Gastrocnemius medialis (tissue), 4 donors: ENCODE results near the gene SLC6A15. TPM values are rescaled to one million over a fixed set of nuclear protein-coding genes. Genes with fewer than 3 reads are reported as not detected.
A peak's percentile ranks its signal among the peaks of the same experiment; 100 is the strongest.

Experiments used
- ATAC-seq, 2 donors: fragments of 150-250 bp; one replicate each; pipeline ENCODE4 v1.9.1; 2016
- DNase-seq, 2 donors: peaks; one replicate each; pipeline ENCODE4 v3.0.0-alpha.2; 2019
- H3K27ac ChIP-seq, 4 donors: fragments of 200-600 bp; sonication (generic); 1 replicate in 1 of 4; 2 replicates in 3 of 4; pipeline ENCODE4 v1.5.1; 2016 to 2018; ENCODE audit warnings: mild to moderate bottlenecking in 2 of 4, moderate library complexity in 1 of 4
- H3K27me3 ChIP-seq, 3 donors: fragments of 200-600 bp; sonication (generic) in 2 of 3; 1 replicate in 1 of 3; 2 replicates in 2 of 3; pipeline versions ENCODE4 v1.5.1 to v1.6.0; 2016 to 2019; ENCODE audit warnings: mild to moderate bottlenecking in 1 of 3, moderate library complexity in 1 of 3
- H3K36me3 ChIP-seq, 2 donors: fragments of 200-600 bp; sonication (generic) in 1 of 2; one replicate each; pipeline ENCODE4 v1.5.1; 2017 to 2018
- H3K4me1 ChIP-seq, 2 donors: fragments of 200-600 bp; sonication (generic) in 1 of 2; one replicate each; pipeline ENCODE4 v1.5.1; 2016 to 2017; ENCODE audit warnings: mild to moderate bottlenecking in 2 of 2
- H3K4me3 ChIP-seq, 4 donors: fragments of 200-600 bp; sonication (generic) in 3 of 4; 1 replicate in 1 of 4; 2 replicates in 3 of 4; pipeline ENCODE4 v1.5.1; 2016 to 2019; ENCODE audit warnings: mild to moderate bottlenecking in 2 of 4
- H3K9me3 ChIP-seq, 3 donors: fragments of 200-600 bp; sonication (generic) in 2 of 3; 1 replicate in 1 of 3; 2 replicates in 2 of 3; pipeline ENCODE4 v1.5.1; 2016 to 2019
- POLR2A ChIP-seq, 2 donors: fragments of 450-650 bp; IDR thresholded peaks; one replicate each; pipeline ENCODE4 v1.6.1; 2017; ENCODE audit warnings: antibody characterized with exemption in 2 of 2, mild to moderate bottlenecking in 2 of 2, moderate library complexity in 2 of 2
- in situ Hi-C, 4 donors: fragments of 200-750 bp; cut with MboI; loops; one replicate each; pipeline versions ENCODE4 v1.15.0 to v1.8.0; 2017; ENCODE audit warnings: low sequenced_read_pairs in 4 of 4
- intact Hi-C: fragments of 100-400 bp; cut with DNase I; formaldehyde crosslinking; loops from one replicate; pipeline ENCODE4 v1.15.1; 2023; ENCODE audit warnings: low total_unique reads
- total RNA-seq, 4 donors: library from RNA; depleted of rRNA; stranded (reverse); fragments of >200 nt; gene quantifications; one replicate each; pipeline versions ENCODE4 v1.1.0 to v1.2.3, GENCODE V29; 2016
- TF ChIP-seq, protein P1 (sequence below), 5 experiments: fragments of 450-650 bp in 3 of 5; fragments of 200-600 bp in 2 of 5; sonication (generic) in 2 of 5; IDR thresholded peaks in 4 of 5; conservative IDR thresholded peaks in 1 of 5; 1 replicate in 4 of 5; 2 replicates in 1 of 5; pipeline ENCODE4 v1.5.1; 2016 to 2019; ENCODE audit warnings: antibody characterized with exemption in 5 of 5, mild to moderate bottlenecking in 3 of 5, moderate library complexity in 3 of 5

The SLC6A15 gene
- total RNA-seq, 4 donors from 2014 or later: 0.51 to 0.91 TPM; not detected in 2

DNA sequence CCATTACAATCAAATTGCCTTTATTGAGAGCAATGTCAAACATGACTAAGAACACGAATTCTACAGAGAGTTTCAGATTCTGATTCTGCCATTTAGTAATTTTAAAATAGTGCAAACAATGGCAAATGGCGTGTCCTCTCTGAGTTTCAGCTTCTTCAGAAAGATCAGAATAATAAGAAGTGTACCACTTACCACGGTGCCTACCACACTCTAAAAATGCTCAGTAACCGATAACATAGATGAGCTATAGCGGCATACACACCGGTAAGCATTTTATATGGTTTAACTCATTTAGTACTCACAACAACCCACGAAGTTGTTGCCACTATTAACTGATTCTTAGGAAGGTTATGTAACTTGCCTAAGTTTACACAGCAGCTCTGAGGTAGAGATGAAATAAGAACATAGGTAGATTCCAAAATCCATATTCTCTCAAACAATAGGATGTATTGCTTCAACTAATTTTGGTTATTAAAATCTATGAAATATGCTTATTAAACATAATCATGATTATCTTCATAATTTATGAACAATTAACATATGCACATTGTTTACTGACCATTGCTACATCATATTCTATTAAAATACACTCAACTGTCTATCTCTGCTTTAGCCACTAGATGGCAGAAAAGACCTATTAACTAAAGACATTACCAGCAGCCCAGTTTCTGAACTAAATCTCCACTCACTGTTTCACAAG lies 38.3 kb downstream of the SLC6A15 start:
- H3K36me3 ChIP-seq: no peaks in the 10 kb centered on the region
- ATAC-seq: peak in 1 of 2 donors; percentile 63
- H3K4me1 ChIP-seq: no peaks in the 10 kb centered on the region
- no peak overlapping the region for H3K4me3 ChIP-seq
- intact Hi-C loops (no loop called here), in situ Hi-C loops (loop anchor here (5.0 to 25.0 kb wide), 3 partner anchors 151 to 163 kb away; partner anchors contain the start of genes LRRIQ1 (in 1 of the 4) and TSPAN19 (in 1 of the 4))
- H3K27ac ChIP-seq: no peak overlapping the region
- H3K9me3 ChIP-seq: no peaks in the 10 kb centered on the region
- no peak for DNase-seq
- H3K27me3 ChIP-seq: no peaks in the 10 kb centered on the region
- TF ChIP-seq, protein P1, sequence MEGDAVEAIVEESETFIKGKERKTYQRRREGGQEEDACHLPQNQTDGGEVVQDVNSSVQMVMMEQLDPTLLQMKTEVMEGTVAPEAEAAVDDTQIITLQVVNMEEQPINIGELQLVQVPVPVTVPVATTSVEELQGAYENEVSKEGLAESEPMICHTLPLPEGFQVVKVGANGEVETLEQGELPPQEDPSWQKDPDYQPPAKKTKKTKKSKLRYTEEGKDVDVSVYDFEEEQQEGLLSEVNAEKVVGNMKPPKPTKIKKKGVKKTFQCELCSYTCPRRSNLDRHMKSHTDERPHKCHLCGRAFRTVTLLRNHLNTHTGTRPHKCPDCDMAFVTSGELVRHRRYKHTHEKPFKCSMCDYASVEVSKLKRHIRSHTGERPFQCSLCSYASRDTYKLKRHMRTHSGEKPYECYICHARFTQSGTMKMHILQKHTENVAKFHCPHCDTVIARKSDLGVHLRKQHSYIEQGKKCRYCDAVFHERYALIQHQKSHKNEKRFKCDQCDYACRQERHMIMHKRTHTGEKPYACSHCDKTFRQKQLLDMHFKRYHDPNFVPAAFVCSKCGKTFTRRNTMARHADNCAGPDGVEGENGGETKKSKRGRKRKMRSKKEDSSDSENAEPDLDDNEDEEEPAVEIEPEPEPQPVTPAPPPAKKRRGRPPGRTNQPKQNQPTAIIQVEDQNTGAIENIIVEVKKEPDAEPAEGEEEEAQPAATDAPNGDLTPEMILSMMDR (IDR thresholded peaks at IDR 0.05 in 4 of 5, conservative IDR thresholded peaks at IDR 0.05 in 1 of 5): peak; percentile 42 to 73 (median 66)
- TF ChIP-seq POLR2A (IDR thresholded peaks at IDR 0.05): no peak

DNA sequence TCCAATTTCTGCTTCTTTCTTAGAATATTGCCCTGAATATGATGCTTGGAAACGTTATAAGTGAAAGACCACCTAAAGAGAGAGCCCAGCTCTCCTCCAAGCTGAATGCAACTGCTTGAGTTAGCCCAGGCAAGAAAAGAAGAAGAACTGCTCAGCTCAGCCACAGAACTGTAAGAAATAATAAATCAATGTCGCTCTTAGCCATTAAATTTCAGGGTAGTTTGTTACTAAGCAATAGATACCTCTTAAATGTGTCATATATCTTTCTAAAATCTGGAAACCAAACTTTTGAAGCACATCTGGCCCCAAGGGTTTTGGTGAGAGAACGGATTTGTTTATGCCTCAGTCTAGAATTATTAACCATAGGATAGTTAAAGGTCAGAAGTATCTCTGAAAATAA lies 50.4 kb downstream of the SLC6A15 start:
- Histone ChIP-seq H3K27me3 (no peaks in the 10 kb centered on the region), H3K27ac (no peak overlapping the region), H3K36me3 (no peaks in the 10 kb centered on the region), H3K4me3 (no peak overlapping the region), H3K9me3 (no peaks in the 10 kb centered on the region), H3K4me1 (no peaks in the 10 kb centered on the region)
- intact Hi-C loops (no loop called here), in situ Hi-C loops (loop anchor here in 1 of 4 donors (25.0 kb wide), 1 partner anchor 175 kb away; the partner anchor contains the start of genes LRRIQ1 and TSPAN19)
- ATAC-seq: no peak
- DNase-seq: no peak
- TF ChIP-seq, protein P1 (IDR thresholded peaks at IDR 0.05 in 4 of 5, conservative IDR thresholded peaks at IDR 0.05 in 1 of 5): no peak
- no peak for TF ChIP-seq POLR2A (IDR thresholded peaks at IDR 0.05)

GRCh38 chr12:84860718-84861117 lies 51.9 kb downstream of the SLC6A15 start:
- ATAC-seq: no peak
- Histone ChIP-seq H3K9me3 (no peaks in the 10 kb centered on the region), H3K27me3 (no peaks in the 10 kb centered on the region), H3K4me3 (no peak overlapping the region), H3K4me1 (no peaks in the 10 kb centered on the region), H3K27ac (no peak overlapping the region), H3K36me3 (no peaks in the 10 kb centered on the region)
- DNase-seq: no peak
- intact Hi-C loops (no loop called here), in situ Hi-C loops (loop anchor here in 1 of 4 donors (25.0 kb wide), 1 partner anchor 177 kb away; the partner anchor contains the start of genes LRRIQ1 and TSPAN19)
- TF ChIP-seq, protein P1 (IDR thresholded peaks at IDR 0.05 in 4 of 5, conservative IDR thresholded peaks at IDR 0.05 in 1 of 5): no peak
- TF ChIP-seq POLR2A (IDR thresholded peaks at IDR 0.05): no peak

- no peaks in the 10 kb centered on the region for H3K4me1 ChIP-seq
- no peak for DNase-seq
- H3K27me3 ChIP-seq: no peaks in the 10 kb centered on the region
- intact Hi-C loops: no loop called here
- H3K4me3 ChIP-seq: no peak overlapping the region
- in situ Hi-C loops: loop anchor here in 1 of 4 donors (25.0 kb wide), 1 partner anchor 179 kb away; the partner anchor contains the start of genes LRRIQ1 and TSPAN19
- no peaks in the 10 kb centered on the region for H3K36me3 ChIP-seq
- no peaks in the 10 kb centered on the region for H3K9me3 ChIP-seq
- no peak for ATAC-seq
- no peak overlapping the region for H3K27ac ChIP-seq
- TF ChIP-seq, protein P1 (IDR thresholded peaks at IDR 0.05 in 4 of 5, conservative IDR thresholded peaks at IDR 0.05 in 1 of 5): no peak
- TF ChIP-seq POLR2A (IDR thresholded peaks at IDR 0.05): no peak
Measured at GRCh38 chr12:84858796-84859195, 53.8 kb downstream of the SLC6A15 start.
